ENCODE data around the gene GFI1. TPM values are rescaled to one million over a fixed set of nuclear protein-coding genes. Genes with fewer than 3 reads are reported as not detected.

Gene GFI1
- total RNA-seq, 4 donors from 2014 or later: 0.30 to 1.3 (median 1.1) TPM

- DNase-seq (ENCODE audit: low spot score in 2 of 2): no peak
- Histone ChIP-seq H3K9me3 (no peaks in the 10 kb centered on the region), H3K27me3 (no peaks in the 10 kb centered on the region), H3K36me3 (peaks cover 0 to 6% (median 0%) of the 10 kb centered on the region in 3 donors), H3K27ac (no peak overlapping the region), H3K4me3 (no peak overlapping the region), H3K4me1 (no peaks in the 10 kb centered on the region)
- no peak for TF ChIP-seq CTCF (IDR thresholded peaks at IDR 0.05)
- no peak for TF ChIP-seq EP300 (IDR thresholded peaks at IDR 0.05)
- no peak for TF ChIP-seq POLR2A (IDR thresholded peaks at IDR 0.05)
- 75 to 83% methylated on average over 8 of the region's 8 CpGs for WGBS, 2 donors
These were observed 17.7 kb upstream of the GFI1 start for GRCh38 chr1:92504291-92505014.

GRCh38 chr1:92503926-92504285, 17.2 kb upstream of the GFI1 start:
- no peak for DNase-seq (ENCODE audit: low spot score in 2 of 2)
- no peak overlapping the region for H3K4me3 ChIP-seq
- H3K27ac ChIP-seq: no peak overlapping the region
- TF ChIP-seq EP300 (IDR thresholded peaks at IDR 0.05) (no peak), POLR2A (IDR thresholded peaks at IDR 0.05) (no peak), CTCF (IDR thresholded peaks at IDR 0.05) (no peak)
- peaks cover 0 to 6% (median 0%) of the 10 kb centered on the region in 3 donors for H3K36me3 ChIP-seq
- H3K4me1 ChIP-seq: no peaks in the 10 kb centered on the region
- 22 to 44% methylated on average over 6 of the region's 6 CpGs for WGBS, 2 donors
- no peaks in the 10 kb centered on the region for H3K9me3 ChIP-seq
- no peaks in the 10 kb centered on the region for H3K27me3 ChIP-seq

- 80 to 84% methylated on average over 6 of the region's 6 CpGs for WGBS, 2 donors
- no peak overlapping the region for H3K27ac ChIP-seq
- no peak overlapping the region for H3K4me3 ChIP-seq
- H3K4me1 ChIP-seq: no peaks in the 10 kb centered on the region
- TF ChIP-seq POLR2A (IDR thresholded peaks at IDR 0.05): no peak
- TF ChIP-seq CTCF (IDR thresholded peaks at IDR 0.05): no peak
- no peak for TF ChIP-seq EP300 (IDR thresholded peaks at IDR 0.05)
- no peaks in the 10 kb centered on the region for H3K27me3 ChIP-seq
- peaks cover 0 to 2% (median 0%) of the 10 kb centered on the region in 3 donors for H3K36me3 ChIP-seq
- DNase-seq (ENCODE audit: low spot score in 2 of 2): no peak
- H3K9me3 ChIP-seq: no peaks in the 10 kb centered on the region
These were observed 16.6 kb upstream of the GFI1 start for GRCh38 chr1:92503043-92503925.

- no peak overlapping the region for H3K4me3 ChIP-seq
- no peaks in the 10 kb centered on the region for H3K27me3 ChIP-seq
These were observed 15.5 kb upstream of the GFI1 start for GRCh38 chr1:92502247-92502646.

More at GRCh38 chr1:92502247-92502646, 15.5 kb upstream of the GFI1 start:
- TF ChIP-seq EP300 (IDR thresholded peaks at IDR 0.05): no peak
- TF ChIP-seq POLR2A (IDR thresholded peaks at IDR 0.05): no peak
- no peak for TF ChIP-seq CTCF (IDR thresholded peaks at IDR 0.05)
- Histone ChIP-seq H3K27ac (no peak overlapping the region), H3K4me1 (no peaks in the 10 kb centered on the region), H3K36me3 (no peaks in the 10 kb centered on the region), H3K9me3 (no peaks in the 10 kb centered on the region)
- DNase-seq (ENCODE audit: low spot score in 2 of 2): no peak

All from tibial nerve (tissue), 4 donors.